T47D (cell line): Measurements from ENCODE around the gene CCDC88C.
A peak's percentile ranks its signal among the peaks of the same experiment; 100 is the strongest.
"Not testable (repeated sequence)": the region's sequence is repeated elsewhere in the genome, so short reads cannot be mapped to it uniquely, and the experiment has no call there.

Source experiments
- DNase-seq, 2 experiments: peaks; one replicate each; pipeline versions ENCODE4 v3.0.0 to v3.0.0-alpha.2; 2011 to 2012; ENCODE audit warnings: low read depth in 1 of 2, low spot score in 1 of 2
- JUND ChIP-seq: IDR thresholded peaks from 2 replicates; pipeline ENCODE4 v1.6.1; 2012; ENCODE audit warnings: low read depth
- in situ Hi-C: cut with HindIII; loops from 2 replicates; pipeline ENCODE4 v1.10.0; 2016; ENCODE audit warnings: low sequenced_read_pairs, low pct_unique_long_range_greater_than_20kb

CCDC88C gene

GRCh38 chr14:91277546-91278382 lies 139.9 kb downstream of the CCDC88C start:
- no peak for TF ChIP-seq JUND
- in situ Hi-C loops = no loop called here

GRCh38 chr14:91274796-91275195 lies 142.8 kb downstream of the CCDC88C start:
- no peak for DNase-seq
- in situ Hi-C loops = no loop called here
- no peak for TF ChIP-seq JUND

More at GRCh38 chr14:91277546-91278382, 139.9 kb downstream of the CCDC88C start:
- no peak for DNase-seq

- no peak for TF ChIP-seq JUND
- no peak for DNase-seq
- in situ Hi-C loops = no loop called here
Measured at GRCh38 chr14:91273885-91274273, 143.7 kb downstream of the CCDC88C start.

- in situ Hi-C loops = no loop called here
- TF ChIP-seq JUND = no peak
Measured at GRCh38 chr14:91273273-91273884, 144.2 kb downstream of the CCDC88C start.

GRCh38 chr14:91272341-91273272 lies 145.0 kb downstream of the CCDC88C start:
- in situ Hi-C loops = no loop called here
- peak in 1 of 2 experiments; percentile 78 for DNase-seq
- no peak for TF ChIP-seq JUND

More at GRCh38 chr14:91273273-91273884, 144.2 kb downstream of the CCDC88C start:
- no peak for DNase-seq

GRCh38 chr14:91271639-91272038 lies 146.0 kb downstream of the CCDC88C start:
- in situ Hi-C loops = no loop called here
- TF ChIP-seq JUND = no peak
- DNase-seq = no peak

GRCh38 chr14:91270619-91271018 lies 147.0 kb downstream of the CCDC88C start:
- peak in 1 of 2 experiments; percentile 58 for DNase-seq
- in situ Hi-C loops = no loop called here

GRCh38 chr14:91270188-91270587 lies 147.4 kb downstream of the CCDC88C start:
- in situ Hi-C loops = no loop called here
- no peak for DNase-seq
- no peak for TF ChIP-seq JUND

More at GRCh38 chr14:91270619-91271018, 147.0 kb downstream of the CCDC88C start:
- no peak for TF ChIP-seq JUND

GRCh38 chr14:91269076-91269991 lies 148.3 kb downstream of the CCDC88C start:
- TF ChIP-seq JUND = no peak
- in situ Hi-C loops = no loop called here
- DNase-seq = peak in 1 of 2 experiments; percentile 59

GRCh38 chr14:91267965-91268437 lies 149.6 kb downstream of the CCDC88C start:
- in situ Hi-C loops = no loop called here
- TF ChIP-seq JUND = no peak
- no peak for DNase-seq

- in situ Hi-C loops, DNase-seq: not testable (repeated sequence)
Measured at GRCh38 chr14:91266276-91266675, 151.3 kb downstream of the CCDC88C start.
